Right atrium auricular region (tissue), 2 donors: Measurements from ENCODE around the gene METTL18. TPM values are rescaled to one million over a fixed set of nuclear protein-coding genes. Genes with fewer than 3 reads are reported as not detected.

Source experiments
- DNase-seq: peaks from one replicate; pipeline ENCODE4 v3.0.0-alpha.2; 2019; ENCODE audit warnings: low spot score
- H3K27ac ChIP-seq, 2 donors: fragments of 200-600 bp; sonication (generic); 1 replicate in 1 of 2; 2 replicates in 1 of 2; pipeline ENCODE4 v1.5.1; 2016 to 2019
- H3K27me3 ChIP-seq, 2 donors: fragments of 200-600 bp; sonication (generic); one replicate each; pipeline versions ENCODE4 v1.5.1 to v1.6.0; 2017 to 2019
- H3K36me3 ChIP-seq: fragments of 200-600 bp; sonication (generic); one replicate; pipeline ENCODE4 v1.5.1; 2016
- H3K4me1 ChIP-seq, 2 donors: fragments of 200-600 bp; sonication (generic); one replicate each; pipeline versions ENCODE4 v1.5.1 to v1.6.0; 2017 to 2019
- H3K4me3 ChIP-seq, 2 donors: fragments of 200-600 bp; sonication (generic); 1 replicate in 1 of 2; 2 replicates in 1 of 2; pipeline ENCODE4 v1.5.1; 2017 to 2019; ENCODE audit warnings: mild to moderate bottlenecking in 1 of 2, moderate library complexity in 1 of 2
- H3K9me3 ChIP-seq, 2 donors: fragments of 200-600 bp; sonication (generic); one replicate each; pipeline ENCODE4 v1.5.1; 2019
- CTCF ChIP-seq, 2 donors: fragments of 200-600 bp; sonication (generic); IDR thresholded peaks; one replicate each; pipeline ENCODE4 v1.5.1; 2019; ENCODE audit warnings: antibody characterized with exemption in 2 of 2
- total RNA-seq, 2 donors: library from RNA; depleted of rRNA; stranded (reverse); fragments of >200 nt; gene quantifications; one replicate each; pipeline ENCODE4 v1.1.0, GENCODE V29; 2016

The METTL18 gene
- total RNA-seq, 2 donors from 2014 or later: 4.0 to 5.7 TPM

GRCh38 chr1:169784102-169784501 lies 10.6 kb downstream of the METTL18 start:
- no peaks in the 10 kb centered on the region for H3K9me3 ChIP-seq
- no peaks in the 10 kb centered on the region for H3K27me3 ChIP-seq
- no peak overlapping the region for H3K4me3 ChIP-seq
- DNase-seq: no peak
- no peaks in the 10 kb centered on the region for H3K4me1 ChIP-seq
- TF ChIP-seq CTCF (IDR thresholded peaks at IDR 0.05): no peak
- no peaks in the 10 kb centered on the region for H3K36me3 ChIP-seq
- H3K27ac ChIP-seq: no peak overlapping the region

DNA sequence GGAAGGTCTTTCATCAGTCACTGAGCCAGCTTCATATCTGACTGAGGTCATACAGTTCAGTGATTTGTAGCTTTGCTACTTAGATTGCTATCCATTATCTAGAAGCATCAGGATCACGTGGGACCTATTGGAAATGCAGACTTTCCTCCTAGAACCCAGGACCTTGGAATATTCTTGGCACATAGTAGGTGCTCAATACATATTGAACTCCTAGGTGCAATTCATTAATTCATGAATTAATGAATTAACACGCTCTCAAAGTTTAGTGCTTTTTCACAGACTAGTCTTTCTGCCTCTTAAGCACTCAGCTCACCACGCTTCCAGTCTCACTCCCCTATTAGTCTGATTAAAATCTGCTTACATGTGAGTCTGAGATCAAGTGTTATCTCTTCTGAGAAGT lies 12.1 kb downstream of the METTL18 start:
- no peak for DNase-seq
- H3K4me3 ChIP-seq: no peak overlapping the region
- TF ChIP-seq CTCF (IDR thresholded peaks at IDR 0.05): no peak

DNA sequence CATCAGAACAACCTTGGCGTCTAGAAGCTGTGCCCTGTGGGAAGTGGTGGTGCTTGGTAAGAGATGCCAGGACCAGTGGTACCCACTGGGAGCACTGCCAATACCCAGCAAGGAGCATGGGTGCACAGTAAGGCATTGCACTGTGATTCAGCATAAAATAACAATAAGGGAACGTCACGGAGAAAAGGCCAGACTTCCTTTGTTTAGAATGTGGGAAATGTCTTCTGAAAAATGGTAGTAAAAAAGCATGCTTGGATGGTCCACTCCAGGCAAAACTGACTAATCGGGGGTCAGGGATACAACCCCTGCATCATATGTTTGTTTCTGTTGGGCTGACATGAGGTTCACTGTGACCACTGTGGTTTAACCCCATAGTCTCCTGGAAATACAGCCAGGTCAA lies 14.7 kb downstream of the METTL18 start:
- Histone ChIP-seq H3K36me3 (no peaks in the 10 kb centered on the region), H3K4me3 (no peak overlapping the region), H3K4me1 (no peaks in the 10 kb centered on the region), H3K27ac (no peak overlapping the region), H3K9me3 (no peaks in the 10 kb centered on the region), H3K27me3 (no peaks in the 10 kb centered on the region)
- TF ChIP-seq CTCF (IDR thresholded peaks at IDR 0.05): no peak
- no peak for DNase-seq

More for the DNA sequence above, 12.1 kb downstream of the METTL18 start:
- Histone ChIP-seq H3K27ac (no peak overlapping the region), H3K27me3 (no peaks in the 10 kb centered on the region), H3K4me1 (no peaks in the 10 kb centered on the region), H3K36me3 (no peaks in the 10 kb centered on the region), H3K9me3 (no peaks in the 10 kb centered on the region)

DNA sequence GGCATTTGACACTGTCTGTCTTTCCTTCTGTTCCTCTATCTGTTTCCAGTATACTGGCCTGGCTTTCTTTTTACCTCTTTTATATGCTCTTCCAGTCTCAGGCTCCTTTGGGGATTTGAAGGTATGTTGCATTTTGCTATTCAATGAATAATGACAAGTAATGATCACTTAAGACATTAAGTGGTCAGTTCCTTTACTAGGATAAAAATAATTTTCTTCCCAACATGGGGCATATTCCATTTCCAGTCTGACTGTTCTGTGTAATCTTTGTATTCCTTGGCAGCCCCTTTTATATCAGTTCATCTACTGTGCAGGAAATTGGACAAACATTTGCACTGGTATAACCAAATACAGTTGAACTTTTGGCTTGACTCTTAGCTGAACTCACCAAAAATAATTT lies 15.6 kb downstream of the METTL18 start:
- DNase-seq: no peak
- Histone ChIP-seq H3K27me3 (no peaks in the 10 kb centered on the region), H3K9me3 (no peaks in the 10 kb centered on the region), H3K4me1 (no peaks in the 10 kb centered on the region), H3K36me3 (no peaks in the 10 kb centered on the region), H3K27ac (no peak overlapping the region), H3K4me3 (no peak overlapping the region)
- TF ChIP-seq CTCF (IDR thresholded peaks at IDR 0.05): no peak

DNA sequence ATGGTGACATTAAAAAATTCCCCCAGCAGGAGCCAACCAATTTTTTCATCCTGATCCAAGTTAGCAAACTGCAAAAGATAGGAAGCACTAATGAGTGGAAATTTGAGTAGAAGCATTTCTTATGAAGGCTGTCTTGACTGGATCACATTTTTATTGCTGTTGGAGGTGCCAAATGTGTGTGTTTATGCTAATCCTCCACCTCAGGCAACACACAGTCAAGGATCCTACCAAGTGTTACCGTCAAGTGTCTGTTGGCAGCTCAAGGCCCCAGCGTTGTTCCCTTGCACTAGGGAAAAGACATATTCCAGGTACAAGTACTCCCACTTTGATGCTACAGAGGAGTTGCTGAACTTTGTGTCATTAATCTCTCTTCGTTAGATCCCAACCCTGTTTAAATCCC lies 18.3 kb downstream of the METTL18 start:
- no peaks in the 10 kb centered on the region for H3K27me3 ChIP-seq

More for the DNA sequence above, 18.3 kb downstream of the METTL18 start:
- no peak overlapping the region for H3K27ac ChIP-seq
- H3K36me3 ChIP-seq: no peaks in the 10 kb centered on the region
- no peak overlapping the region for H3K4me3 ChIP-seq
- DNase-seq: no peak
- no peaks in the 10 kb centered on the region for H3K4me1 ChIP-seq
- TF ChIP-seq CTCF (IDR thresholded peaks at IDR 0.05): no peak
- no peaks in the 10 kb centered on the region for H3K9me3 ChIP-seq
